GM21528 (cell line): ENCODE results near the gene STAT5A.
"Not testable (repeated sequence)": the region's sequence is repeated elsewhere in the genome, so short reads cannot be mapped to it uniquely, and the experiment has no call there.

Experiments
- ATAC-seq: cut with Tn5 transposase; IDR thresholded peaks from one replicate; pipeline ENCODE4 v1.9.1; 2021; ENCODE audit warnings: mild to moderate bottlenecking, moderate library complexity; ENCODE audit not compliant: unreplicated experiment, low FRiP score

Gene STAT5A

DNA sequence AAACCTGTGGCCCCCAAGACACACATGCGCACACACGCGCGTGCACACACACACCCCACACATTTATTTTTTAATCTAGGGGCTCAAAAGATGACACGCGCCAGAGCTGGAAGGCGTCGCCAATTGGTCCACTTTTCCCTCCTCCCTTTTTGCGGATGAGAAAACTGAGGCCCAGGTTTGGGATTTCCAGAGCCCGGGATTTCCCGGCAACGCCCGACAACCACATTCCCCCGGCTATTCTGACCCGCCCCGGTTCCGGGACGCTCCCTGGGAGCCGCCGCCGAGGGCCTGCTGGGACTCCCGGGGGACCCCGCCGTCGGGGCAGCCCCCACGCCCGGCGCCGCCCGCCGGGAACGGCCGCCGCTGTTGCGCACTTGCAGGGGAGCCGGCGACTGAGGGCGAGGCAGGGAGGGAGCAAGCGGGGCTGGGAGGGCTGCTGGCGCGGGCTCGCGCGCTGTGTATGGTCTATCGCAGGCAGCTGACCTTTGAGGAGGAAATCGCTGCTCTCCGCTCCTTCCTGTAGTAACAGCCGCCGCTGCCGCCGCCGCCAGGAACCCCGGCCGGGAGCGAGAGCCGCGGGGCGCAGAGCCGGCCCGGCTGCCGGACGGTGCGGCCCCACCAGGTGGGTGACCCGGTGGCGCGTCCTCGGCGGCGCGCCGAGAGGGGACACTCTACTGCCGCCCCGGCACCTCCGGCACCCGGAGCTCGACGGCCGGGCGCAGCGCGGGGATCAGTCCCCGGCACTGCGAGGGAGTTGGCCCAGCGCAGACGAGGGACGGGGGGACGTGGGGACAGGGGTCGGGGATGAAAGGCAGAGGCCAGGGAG, at the start of gene STAT5A:
Gene STAT5A (plus strand): TSS at position 522 of the 826 bp plus-strand sequence. CDS start 914 bp downstream, outside the sequence.
- no peak for ATAC-seq

DNA sequence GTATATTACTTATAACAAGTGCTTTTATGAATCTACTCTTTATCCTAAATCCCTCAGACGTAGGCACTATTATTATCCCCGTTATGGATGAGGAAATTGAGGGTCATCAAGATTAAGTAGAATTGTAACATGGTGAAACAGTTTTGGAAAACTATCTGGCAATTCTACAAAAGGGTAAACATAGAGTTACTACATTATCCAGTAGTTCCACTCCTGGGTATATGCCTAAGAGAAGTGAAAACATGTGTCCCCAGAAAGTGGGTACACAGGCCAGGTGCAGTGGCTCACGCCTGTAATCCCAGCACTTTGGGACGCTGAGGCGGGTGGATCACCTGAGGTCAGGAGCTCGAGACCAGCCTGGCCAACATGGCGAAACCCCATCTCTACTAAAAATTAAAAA, 48.7 kb upstream of the STAT5A start:
- ATAC-seq = not testable (repeated sequence)

DNA sequence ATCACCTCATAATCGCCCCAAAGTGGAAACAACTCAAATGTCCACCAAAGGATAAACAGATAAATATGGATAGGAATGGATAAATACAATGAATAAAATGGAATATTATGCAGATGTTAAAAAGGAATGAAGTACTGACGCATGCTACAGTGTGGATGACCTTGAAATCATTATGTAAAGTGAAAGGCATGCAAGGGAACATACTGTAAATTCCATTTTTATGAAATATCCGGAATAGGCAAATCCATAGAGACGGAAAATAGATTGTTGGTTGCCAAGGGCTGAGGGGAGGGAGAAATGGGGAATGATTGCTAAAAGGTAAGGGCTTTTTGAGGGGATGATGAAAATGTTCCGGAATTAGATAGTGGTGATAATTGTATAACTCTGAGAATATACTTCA, 48.1 kb upstream of the STAT5A start:
- ATAC-seq = no peak

DNA sequence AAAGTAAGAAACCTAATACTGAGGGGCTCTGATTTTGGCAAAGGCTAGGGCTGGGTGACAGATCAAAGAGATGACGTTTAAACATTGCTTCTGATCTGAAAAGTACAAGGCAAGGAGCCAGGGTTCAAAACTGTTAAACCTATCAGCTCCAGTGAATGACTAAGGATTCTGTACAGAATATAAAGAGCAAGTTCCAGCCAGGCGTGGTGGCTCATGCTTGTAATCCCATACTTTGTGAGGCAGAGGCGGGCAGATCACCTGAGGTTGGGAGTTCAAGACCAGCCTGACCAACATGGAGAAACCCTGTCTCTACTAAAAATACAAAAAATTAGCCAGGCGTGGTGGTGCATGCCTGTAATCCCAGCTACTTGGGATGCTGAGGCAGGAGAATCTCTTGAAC, 47.4 kb upstream of the STAT5A start:
- ATAC-seq = not testable (repeated sequence)

DNA sequence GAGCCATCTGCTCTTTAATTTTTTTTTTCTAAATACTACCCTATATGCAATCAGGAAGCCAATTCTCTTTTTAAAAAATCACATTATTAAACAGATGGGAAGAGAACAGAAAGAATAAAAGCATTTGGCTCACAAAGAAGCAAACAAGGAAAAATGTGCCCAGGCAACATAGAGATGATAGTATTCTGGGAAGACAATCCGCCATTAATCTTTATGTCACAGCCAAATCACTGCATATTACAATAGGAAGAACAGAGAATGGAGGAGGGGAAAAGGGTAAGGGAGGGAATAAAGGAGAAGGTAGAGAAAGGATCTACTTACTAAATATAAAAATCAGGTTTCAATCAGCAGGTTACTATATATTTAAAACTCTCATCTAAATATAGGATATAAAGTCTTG, 46.4 kb upstream of the STAT5A start:
- ATAC-seq = no peak

DNA sequence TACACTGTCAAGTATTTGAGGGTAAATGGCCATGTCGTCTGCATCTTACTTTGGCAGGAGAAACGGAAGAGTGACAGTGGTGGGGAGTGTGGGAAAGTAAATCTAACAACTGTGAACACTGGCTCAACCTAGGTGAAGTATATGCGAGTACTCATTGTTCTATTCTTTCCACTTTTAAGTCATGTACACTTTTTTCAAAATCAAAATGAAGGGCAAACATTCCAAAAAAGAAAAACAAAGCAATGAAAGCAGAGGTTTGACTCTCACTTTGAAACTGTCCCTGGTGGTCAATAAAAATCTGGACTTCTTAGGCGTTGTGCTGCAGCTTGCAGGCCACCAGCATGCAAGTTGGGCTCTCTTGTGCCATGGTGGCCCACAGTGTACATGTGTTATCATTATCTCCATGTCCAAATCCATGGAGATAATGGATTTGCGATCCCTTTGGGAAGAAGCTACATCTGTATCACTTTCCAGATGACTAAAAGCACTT, 44.8 kb upstream of the STAT5A start:
- no peak for ATAC-seq

DNA sequence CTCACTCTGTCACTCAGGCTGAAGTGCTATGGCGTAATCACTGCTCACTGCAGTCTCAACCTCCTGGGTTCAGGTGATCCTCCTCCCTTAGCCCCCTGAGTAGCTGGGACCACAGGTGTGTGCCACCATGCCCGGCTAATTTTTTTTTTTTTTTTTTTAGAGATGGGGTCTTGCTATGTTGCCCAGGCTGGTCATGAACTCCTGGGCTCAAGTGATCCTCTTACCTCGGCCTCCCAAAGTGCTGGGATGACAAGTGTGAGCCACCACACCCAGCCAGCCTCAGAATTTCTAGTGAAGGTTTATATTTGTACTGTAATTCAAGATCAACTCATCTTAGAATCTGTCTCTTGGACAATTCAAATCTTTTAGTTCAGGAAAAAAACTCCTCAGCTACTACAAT, 44.2 kb upstream of the STAT5A start:
- ATAC-seq = not testable (repeated sequence)

DNA sequence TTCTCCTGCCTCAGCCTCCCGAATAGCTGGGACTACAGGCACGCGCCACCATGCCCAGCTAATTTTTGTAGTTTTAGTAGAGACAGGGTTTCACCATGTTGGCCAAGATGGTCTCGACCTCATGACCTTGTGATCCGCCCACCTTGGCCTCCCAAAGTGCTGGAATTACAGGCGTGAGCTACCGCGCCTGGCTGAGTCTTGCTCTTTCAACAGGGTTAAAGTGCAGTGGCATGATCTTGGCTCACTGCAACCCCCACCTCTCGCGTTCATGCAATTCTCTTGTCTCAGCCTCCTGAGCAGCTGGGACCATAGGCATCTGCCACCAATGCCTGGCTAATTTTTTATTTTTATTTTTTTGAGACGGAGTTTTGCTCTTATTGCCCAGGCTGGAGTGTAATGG, 43.1 kb upstream of the STAT5A start:
- ATAC-seq = not testable (repeated sequence)

DNA sequence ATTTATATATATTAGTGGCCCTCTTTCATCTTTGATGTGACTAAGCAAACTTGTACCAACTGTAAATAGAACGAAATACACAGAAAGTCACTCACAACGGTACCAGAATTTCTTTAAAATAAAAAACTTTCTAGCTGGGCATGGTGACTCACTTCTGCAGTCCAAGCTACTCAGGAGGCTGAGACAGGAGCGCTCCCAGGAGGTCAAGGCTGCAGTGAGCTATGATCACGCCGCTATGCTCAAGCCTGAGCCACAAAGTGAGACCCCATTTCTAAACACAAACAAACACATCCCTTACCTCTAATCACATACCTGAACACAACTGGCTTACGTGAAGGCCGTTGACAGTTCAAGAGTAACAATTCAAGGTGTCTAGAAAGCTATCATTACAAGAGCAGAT, 41.8 kb upstream of the STAT5A start:
- no peak for ATAC-seq

DNA sequence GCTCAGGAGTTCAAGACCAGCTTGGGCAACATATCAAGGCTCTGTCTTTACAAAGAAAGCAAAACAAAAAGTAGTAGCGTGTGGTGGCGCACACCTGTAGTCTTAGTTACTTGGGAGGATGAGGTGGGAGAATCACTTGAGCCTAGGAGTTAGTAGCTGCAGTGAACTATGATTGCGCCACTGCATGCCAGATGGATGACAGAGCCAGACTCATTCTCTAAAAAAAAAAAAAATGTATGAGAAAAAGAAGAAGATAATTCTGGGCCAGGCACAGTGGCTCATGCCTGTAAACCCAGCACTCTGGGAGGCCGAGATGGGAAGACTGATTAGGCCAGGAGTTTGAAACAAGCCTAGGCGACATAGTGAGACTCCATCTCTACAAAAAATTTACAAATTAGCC, 40.6 kb upstream of the STAT5A start:
- ATAC-seq = no peak

DNA sequence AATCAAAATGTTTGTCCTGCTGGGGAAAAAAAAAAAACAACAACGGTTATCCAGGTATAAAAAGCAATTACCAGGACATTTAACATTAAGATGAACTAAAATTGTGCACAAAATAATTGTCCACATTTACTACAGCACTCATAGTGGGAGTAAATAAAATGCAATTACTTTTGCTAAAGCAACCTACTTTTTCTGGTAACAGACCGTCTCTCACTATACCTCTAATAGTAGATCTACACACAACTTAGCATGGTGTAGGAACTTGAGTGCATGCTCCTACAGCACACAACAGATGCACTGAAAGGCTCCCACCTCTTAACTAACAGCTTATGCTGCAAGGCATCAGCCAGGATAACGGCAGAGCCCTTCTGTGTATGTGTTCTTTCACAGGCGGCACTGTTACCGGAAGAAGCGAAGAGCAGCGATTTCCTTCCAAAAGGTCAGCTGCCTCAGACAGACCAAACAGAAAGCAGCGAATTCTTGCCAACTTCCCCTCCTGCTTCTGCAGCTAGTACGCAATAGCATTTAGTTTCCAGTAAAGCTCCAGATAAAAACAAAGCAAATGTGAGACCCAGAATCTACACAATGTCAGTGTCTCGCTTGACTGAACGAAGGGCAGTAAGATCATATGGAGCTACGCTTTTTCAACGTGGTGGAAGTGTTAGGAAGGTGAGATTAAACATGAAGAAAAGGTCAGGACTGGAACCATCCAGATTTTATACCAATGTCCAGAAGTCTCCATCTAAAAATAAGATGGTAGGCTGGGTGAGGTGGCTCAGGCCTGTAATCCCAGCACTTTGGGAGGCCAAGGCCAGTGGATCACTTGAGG, 39.7 kb upstream of the STAT5A start:
- peak; percentile 73 for ATAC-seq

DNA sequence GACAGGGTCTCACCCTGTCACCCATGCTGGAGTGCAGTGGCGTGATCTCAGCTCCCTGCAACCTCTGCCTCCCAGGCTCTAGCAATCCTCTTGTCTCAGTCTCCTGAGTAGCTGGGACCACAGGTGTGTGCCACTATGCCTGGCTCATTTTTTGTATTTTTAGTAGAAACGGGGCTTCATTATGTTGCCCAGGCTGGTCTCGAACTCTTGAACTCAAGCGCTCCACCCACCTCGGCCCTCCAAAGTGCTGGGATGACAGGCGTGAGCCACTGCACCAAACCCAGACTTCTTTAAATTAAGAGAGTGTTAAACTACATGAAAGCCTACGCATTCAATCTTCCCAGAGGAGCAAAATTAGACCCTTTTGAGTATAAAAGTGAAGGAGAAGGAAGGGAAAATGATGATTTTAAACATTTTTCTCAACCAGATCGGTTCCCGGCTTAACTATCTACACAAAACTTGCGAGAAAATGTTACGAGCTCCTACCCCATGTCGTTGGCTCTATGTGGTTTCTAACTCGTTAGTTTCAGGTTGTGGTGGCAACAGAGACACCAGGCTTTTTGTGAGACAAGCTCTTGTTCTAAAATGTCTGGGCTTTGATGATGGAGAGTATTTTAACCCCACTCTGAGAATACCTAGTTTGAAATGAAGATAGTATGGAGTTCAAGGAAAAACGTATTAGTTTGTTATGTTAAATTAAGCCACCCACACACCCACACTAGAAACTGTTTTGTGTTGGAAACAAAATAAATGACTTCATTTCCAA, 38.4 kb upstream of the STAT5A start:
- ATAC-seq = no peak

DNA sequence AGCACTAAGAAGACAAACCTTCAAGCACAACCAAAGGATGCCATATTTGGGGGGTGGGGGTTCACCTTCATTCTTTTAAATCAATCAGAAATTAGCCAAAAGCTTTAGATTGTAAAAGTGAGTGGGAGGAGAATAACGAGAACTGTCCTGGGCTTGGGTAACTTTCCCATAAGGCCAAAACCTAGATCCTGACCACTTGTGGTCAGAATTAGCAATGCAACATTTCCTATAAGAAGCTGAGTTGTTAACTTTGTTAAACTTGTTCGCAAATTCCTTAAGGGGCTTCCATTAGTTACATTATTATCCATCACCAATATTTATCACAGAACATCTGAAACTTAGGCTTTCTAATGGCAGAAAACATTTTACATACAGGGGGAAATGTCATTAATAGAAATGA, 37.2 kb upstream of the STAT5A start:
- no peak for ATAC-seq

DNA sequence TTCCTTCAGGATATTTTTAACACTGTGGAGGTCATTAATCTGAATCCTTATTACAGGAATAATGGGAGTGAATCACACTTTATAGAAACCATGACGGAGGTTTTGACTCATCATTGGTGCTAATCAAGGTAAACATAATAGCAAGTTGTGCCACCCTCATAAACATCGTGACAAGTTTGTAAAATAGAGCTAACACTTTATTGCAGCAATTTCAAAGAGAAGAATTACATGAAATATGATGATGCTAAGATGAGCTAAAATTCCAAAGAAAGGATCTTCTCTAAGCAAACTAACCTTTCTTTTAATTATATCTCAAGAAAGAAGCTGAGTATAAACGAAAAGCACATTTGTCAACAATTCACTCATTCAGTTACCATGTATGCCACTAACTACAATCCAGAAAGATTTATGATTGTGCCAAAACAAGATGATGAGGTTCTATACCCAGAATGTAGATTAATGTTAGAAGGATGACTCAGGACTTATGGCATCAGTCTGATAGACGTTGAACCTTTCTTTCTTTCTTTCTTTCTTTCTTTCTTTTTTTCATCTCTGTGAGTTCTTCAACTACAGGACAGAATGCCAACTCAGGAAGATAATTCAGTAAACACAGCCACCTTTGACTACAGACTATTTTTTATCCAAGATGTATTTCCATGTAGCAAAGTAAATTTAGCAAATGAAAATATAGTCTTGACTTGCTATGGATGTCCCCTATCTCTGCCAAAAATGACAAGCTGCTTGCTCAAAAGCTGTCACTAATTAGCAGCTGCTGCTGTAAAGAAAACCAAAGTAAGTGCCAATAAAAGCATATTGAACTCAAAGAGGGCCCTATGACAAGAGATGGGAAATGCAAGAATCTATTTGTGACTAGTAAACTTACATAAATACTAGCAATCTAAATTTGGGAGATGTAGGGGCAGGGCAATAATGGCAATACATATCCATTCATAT, 35.4 kb upstream of the STAT5A start:
- no peak for ATAC-seq

DNA sequence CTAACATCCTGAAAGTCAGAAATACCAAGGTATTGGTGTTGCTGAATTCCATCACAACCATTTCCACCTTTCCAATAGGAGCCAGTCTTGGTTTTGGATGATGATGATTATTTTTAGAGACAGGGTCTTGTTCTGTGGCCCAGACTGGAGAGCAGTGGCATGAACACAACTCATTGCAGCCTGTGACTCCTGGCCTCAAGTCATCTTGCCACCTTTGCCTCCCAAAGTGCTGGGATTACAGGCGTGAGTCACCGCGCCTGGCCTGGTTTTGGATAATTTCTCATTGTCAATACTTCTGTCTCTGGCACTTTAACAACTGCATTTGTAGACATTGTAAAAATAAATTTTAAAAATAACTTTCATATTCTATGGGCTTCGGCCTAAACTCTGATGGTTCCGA, 34.7 kb upstream of the STAT5A start:
- no peak for ATAC-seq

DNA sequence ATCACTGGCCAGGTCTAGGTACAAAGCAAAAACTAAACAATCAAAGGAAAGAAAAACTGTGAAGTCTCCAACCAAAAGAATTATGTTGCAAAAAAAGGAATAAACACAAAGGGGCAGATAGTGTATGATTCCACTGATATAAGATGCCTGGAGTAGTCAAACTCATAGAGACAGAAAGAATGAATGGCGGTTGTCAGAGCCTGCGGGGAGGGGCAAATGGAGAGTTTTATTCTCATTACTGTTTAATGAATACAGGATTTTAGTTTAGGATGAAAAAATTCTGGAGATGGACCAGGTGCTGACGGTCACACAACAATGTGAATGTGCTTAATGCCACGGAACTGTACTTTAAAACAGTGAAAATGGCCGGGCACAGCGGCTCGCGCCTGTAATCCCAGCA, 32.9 kb upstream of the STAT5A start:
- ATAC-seq = no peak

DNA sequence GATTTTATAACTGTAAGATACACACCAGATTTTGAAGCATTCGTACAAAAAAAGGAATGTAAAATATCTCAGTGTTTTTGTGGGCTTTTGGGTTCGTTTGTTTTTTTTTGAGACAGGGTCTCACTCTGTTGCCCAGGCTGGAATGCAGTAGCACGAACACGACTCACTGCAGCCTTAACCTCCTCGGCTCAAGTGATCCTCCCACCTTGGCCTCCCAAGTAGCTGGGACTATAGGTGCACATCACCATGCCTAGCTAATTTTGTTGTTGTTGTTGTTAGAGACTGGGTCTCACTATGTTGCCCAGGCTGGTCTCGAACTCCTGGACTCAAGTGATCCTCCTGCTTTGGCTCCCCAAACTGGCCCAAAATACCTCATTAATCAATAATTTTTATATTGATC, 28.0 kb upstream of the STAT5A start:
- no peak for ATAC-seq

DNA sequence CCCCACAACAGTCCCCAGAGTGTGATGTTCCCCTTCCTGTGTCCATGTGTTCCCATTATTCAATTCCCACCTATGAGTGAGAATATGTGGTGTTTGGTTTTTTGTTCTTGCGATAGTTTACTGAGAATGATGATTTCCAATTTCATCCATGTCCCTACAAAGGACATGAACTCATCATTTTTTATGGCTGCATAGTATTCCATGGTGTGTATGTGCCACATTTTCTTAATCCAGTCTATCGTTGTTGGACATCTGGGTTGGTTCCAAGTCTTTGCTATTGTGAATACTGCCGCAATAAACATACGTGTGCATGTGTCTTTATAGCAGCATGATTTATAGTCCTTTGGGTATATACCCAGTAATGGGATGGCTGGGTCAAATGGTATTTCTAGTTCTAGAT, 23.9 kb upstream of the STAT5A start:
- ATAC-seq = not testable (repeated sequence)

DNA sequence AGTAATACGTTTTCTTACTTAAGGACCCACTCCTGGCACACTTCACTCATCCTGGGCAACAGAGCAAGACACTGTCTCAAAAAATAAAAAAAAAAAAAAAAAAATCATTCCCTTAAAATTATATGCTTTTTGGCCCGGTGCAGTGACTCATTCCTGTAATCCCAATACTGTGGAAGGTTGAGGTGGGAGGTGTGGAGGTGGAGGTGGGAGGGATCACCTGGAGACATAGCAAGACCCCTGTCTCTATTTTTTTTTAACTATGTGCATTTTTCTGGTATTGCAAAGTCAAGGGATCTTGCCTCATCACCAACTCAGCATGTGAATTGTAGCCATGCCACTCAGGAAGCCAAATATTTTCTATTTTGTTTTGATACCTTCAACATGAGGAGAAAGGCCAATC, 21.8 kb upstream of the STAT5A start:
- ATAC-seq = no peak
